HepG2 (cell line): ENCODE results near the gene ANKRD65. TPM values are rescaled to one million over a fixed set of nuclear protein-coding genes. Genes with fewer than 3 reads are reported as not detected.
A peak's percentile ranks its signal among the peaks of the same experiment; 100 is the strongest.

ENCODE experiments used
- GLMP ChIP-seq: sonication (generic); formaldehyde crosslinking; IDR thresholded peaks from 2 replicates; pipeline ENCODE4 v1.9.0; 2021; ENCODE audit warnings: missing genetic modification reagents, mild to moderate bottlenecking, borderline replicate concordance
- HNF4G ChIP-seq, 2 experiments: sonication (generic) in 1 of 2; formaldehyde crosslinking in 1 of 2; IDR thresholded peaks; 2 replicates each; pipeline versions ENCODE4 v1.4.0 to v1.6.1; 2011 to 2020; ENCODE audit warnings: borderline replicate concordance in 2 of 2, low read depth in 2 of 2, mild to moderate bottlenecking in 2 of 2, low read length in 1 of 2, missing genetic modification reagents in 1 of 2, moderate library complexity in 1 of 2
- U2AF1 ChIP-seq: fragments of 200-400 bp; formaldehyde crosslinking; optimal IDR thresholded peaks from 2 replicates; pipeline ENCODE3; 2017; ENCODE audit warnings: mild to moderate bottlenecking, low read depth, low read length
- ZFX ChIP-seq: sonication (generic); formaldehyde crosslinking; IDR thresholded peaks from 2 replicates; pipeline ENCODE4 v1.4.0; 2020; ENCODE audit warnings: mild to moderate bottlenecking, low read depth, missing genetic modification reagents, moderate library complexity
- ZNF510 ChIP-seq: sonication (generic); formaldehyde crosslinking; IDR thresholded peaks from 2 replicates; pipeline ENCODE4 v1.4.0; 2020; ENCODE audit warnings: low read depth, mild to moderate bottlenecking, missing genetic modification reagents
- ZNF513 ChIP-seq: sonication (generic); formaldehyde crosslinking; conservative IDR thresholded peaks from 2 replicates; pipeline ENCODE4 v1.5.0; 2020; ENCODE audit warnings: missing genetic modification reagents
- ZNF644 ChIP-seq: IDR thresholded peaks from 2 replicates; pipeline ENCODE4 v1.6.1; 2016; ENCODE audit warnings: low read depth
- ZNF687 ChIP-seq: sonication (generic); formaldehyde crosslinking; IDR thresholded peaks from 2 replicates; pipeline ENCODE4 v1.5.1; 2020; ENCODE audit warnings: mild to moderate bottlenecking, missing genetic modification reagents, moderate library complexity
- polyA plus RNA-seq, 8 experiments: library from polyadenylated mRNA; depleted of rRNA in 3 of 8; stranded (reverse) in 7 of 8; unstranded in 1 of 8; fragments of >200 nt; fragmentation: Illumina TruSeq in 4 of 8; extraction: Trizol in 4 of 8; gene quantifications; 2 replicates each; pipeline versions ENCODE4 v1.2.1 to v1.2.3, GENCODE V29; 2011 to 2016; ENCODE audit warnings: low read depth in 4 of 8, missing spikeins in 1 of 8, mixed read lengths in 1 of 8; ENCODE audit not compliant: insufficient read depth in 1 of 8
- total RNA-seq, 5 experiments: library from RNA; depleted of rRNA; stranded (reverse); fragments of >200 nt; fragmentation: Illumina TruSeq; extraction: Trizol; gene quantifications; 2 replicates each; pipeline ENCODE4 v1.2.3, GENCODE V29; 2016; ENCODE audit warnings: low read depth in 1 of 5
- TF ChIP-seq, protein P1 (sequence below): sonication (generic); formaldehyde crosslinking; IDR thresholded peaks from 2 replicates; pipeline ENCODE4 v1.8.1; 2023; ENCODE audit warnings: missing genetic modification reagents, mild to moderate bottlenecking, borderline replicate concordance
- TF ChIP-seq, protein P2 (sequence below): sonication (generic); formaldehyde crosslinking; IDR thresholded peaks from 2 replicates; pipeline ENCODE4 v1.4.0; 2020; ENCODE audit warnings: low read depth, missing genetic modification reagents

ANKRD65 gene
- total and polyA plus RNA-seq, 2 of the 13 experiments (the other 11 are each of a cell fraction or from before 2014, with no cell fraction given), result 12.1 to 30.1 TPM

GRCh38 chr1:1441002-1441888 lies 20.2 kb upstream of the ANKRD65 start (continued):
- no peak for TF ChIP-seq HNF4G (IDR thresholded peaks at IDR 0.05; ENCODE audit: borderline replicate concordance, low read depth, low read length)
- no peak for TF ChIP-seq HNF4G (CRISPR knock-in tag; IDR thresholded peaks at IDR 0.05; ENCODE audit: borderline replicate concordance, low read depth)
- no peak for TF ChIP-seq ZNF644
- peak; percentile 77 for TF ChIP-seq ZNF687
- TF ChIP-seq, protein P1, sequence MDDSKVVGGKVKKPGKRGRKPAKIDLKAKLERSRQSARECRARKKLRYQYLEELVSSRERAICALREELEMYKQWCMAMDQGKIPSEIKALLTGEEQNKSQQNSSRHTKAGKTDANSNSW (CRISPR knock-in tag), result no peak
- no peak for TF ChIP-seq ZNF513 (CRISPR knock-in tag)
- 0 out of 2 replicates have a peak, but pooled peaks have one; percentile 44 for TF ChIP-seq ZNF510 (CRISPR knock-in tag)
- peak; percentile 86 for TF ChIP-seq U2AF1
- TF ChIP-seq, protein P2, sequence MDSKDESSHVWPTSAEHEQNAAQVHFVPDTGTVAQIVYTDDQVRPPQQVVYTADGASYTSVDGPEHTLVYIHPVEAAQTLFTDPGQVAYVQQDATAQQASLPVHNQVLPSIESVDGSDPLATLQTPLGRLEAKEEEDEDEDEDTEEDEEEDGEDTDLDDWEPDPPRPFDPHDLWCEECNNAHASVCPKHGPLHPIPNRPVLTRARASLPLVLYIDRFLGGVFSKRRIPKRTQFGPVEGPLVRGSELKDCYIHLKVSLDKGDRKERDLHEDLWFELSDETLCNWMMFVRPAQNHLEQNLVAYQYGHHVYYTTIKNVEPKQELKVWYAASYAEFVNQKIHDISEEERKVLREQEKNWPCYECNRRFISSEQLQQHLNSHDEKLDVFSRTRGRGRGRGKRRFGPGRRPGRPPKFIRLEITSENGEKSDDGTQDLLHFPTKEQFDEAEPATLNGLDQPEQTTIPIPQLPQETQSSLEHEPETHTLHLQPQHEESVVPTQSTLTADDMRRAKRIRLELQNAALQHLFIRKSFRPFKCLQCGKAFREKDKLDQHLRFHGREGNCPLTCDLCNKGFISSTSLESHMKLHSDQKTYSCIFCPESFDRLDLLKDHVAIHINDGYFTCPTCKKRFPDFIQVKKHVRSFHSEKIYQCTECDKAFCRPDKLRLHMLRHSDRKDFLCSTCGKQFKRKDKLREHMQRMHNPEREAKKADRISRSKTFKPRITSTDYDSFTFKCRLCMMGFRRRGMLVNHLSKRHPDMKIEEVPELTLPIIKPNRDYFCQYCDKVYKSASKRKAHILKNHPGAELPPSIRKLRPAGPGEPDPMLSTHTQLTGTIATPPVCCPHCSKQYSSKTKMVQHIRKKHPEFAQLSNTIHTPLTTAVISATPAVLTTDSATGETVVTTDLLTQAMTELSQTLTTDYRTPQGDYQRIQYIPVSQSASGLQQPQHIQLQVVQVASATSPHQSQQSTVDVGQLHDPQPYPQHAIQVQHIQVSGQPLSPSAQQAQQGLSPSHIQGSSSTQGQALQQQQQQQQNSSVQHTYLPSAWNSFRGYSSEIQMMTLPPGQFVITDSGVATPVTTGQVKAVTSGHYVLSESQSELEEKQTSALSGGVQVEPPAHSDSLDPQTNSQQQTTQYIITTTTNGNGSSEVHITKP (CRISPR knock-in tag), result no peak
- TF ChIP-seq ZFX (CRISPR knock-in tag), result peak; percentile 84
- TF ChIP-seq GLMP, result no peak
